ENCODE data around the gene SLC15A3. TPM values are rescaled to one million over a fixed set of nuclear protein-coding genes. Genes with fewer than 3 reads are reported as not detected.

Gene SLC15A3
- total RNA-seq, 1 donor from 2014 or later, result 23.1 TPM

- no peak overlapping the region for H3K4me3 ChIP-seq
- no peaks in the 10 kb centered on the region for H3K27me3 ChIP-seq
- H3K4me1 ChIP-seq, result peaks cover 40% of the 10 kb centered on the region
- no peak overlapping the region for H3K27ac ChIP-seq
- H3K9me3 ChIP-seq, result no peaks in the 10 kb centered on the region
- intact Hi-C loops (cut with DNase I), result no loop called here
- TF ChIP-seq POLR2AphosphoS5 (IDR thresholded peaks at IDR 0.05; ENCODE audit: insufficient read depth in 1 of 2, low read depth in 1 of 2) (no peak), POLR2A (IDR thresholded peaks at IDR 0.05) (no peak), CTCF (IDR thresholded peaks at IDR 0.05) (no peak)
- peaks cover 0 to 33% of the 10 kb centered on the region in 2 donors for H3K36me3 ChIP-seq
- DNase-seq (ENCODE audit: extremely low spot score in 2 of 2), result no peak
Measured at GRCh38 chr11:60923326-60923725, 28.6 kb downstream of the SLC15A3 start.

- Histone ChIP-seq H3K4me1 (peaks cover 44% of the 10 kb centered on the region), H3K36me3 (peaks cover 0 to 33% of the 10 kb centered on the region in 2 donors), H3K4me3 (no peak overlapping the region), H3K9me3 (no peaks in the 10 kb centered on the region), H3K27me3 (no peaks in the 10 kb centered on the region), H3K27ac (no peak overlapping the region)
- no peak for TF ChIP-seq POLR2A (IDR thresholded peaks at IDR 0.05)
- TF ChIP-seq CTCF (IDR thresholded peaks at IDR 0.05), result no peak
- no peak for TF ChIP-seq POLR2AphosphoS5 (IDR thresholded peaks at IDR 0.05; ENCODE audit: insufficient read depth in 1 of 2, low read depth in 1 of 2)
- intact Hi-C loops (cut with DNase I), result no loop called here
- DNase-seq (ENCODE audit: extremely low spot score in 2 of 2), result no peak
Measured at GRCh38 chr11:60922906-60923305, 29.1 kb downstream of the SLC15A3 start.

- no peak for TF ChIP-seq CTCF (IDR thresholded peaks at IDR 0.05)
- TF ChIP-seq POLR2A (IDR thresholded peaks at IDR 0.05), result no peak
- no peak for TF ChIP-seq POLR2AphosphoS5 (IDR thresholded peaks at IDR 0.05; ENCODE audit: insufficient read depth in 1 of 2, low read depth in 1 of 2)
- Histone ChIP-seq H3K9me3 (no peaks in the 10 kb centered on the region), H3K4me1 (peaks cover 49% of the 10 kb centered on the region), H3K27me3 (no peaks in the 10 kb centered on the region), H3K36me3 (peaks cover 0 to 33% of the 10 kb centered on the region in 2 donors), H3K4me3 (no peak overlapping the region), H3K27ac (no peak overlapping the region)
- intact Hi-C loops (cut with DNase I), result no loop called here
- DNase-seq (ENCODE audit: extremely low spot score in 2 of 2), result no peak
Measured at GRCh38 chr11:60921777-60922335, 30.1 kb downstream of the SLC15A3 start.

- Histone ChIP-seq H3K36me3 (peaks cover 0 to 33% of the 10 kb centered on the region in 2 donors), H3K4me1 (peaks cover 55% of the 10 kb centered on the region), H3K4me3 (no peak overlapping the region), H3K27me3 (no peaks in the 10 kb centered on the region), H3K9me3 (no peaks in the 10 kb centered on the region), H3K27ac (no peak overlapping the region)
- TF ChIP-seq POLR2A (IDR thresholded peaks at IDR 0.05) (no peak), POLR2AphosphoS5 (IDR thresholded peaks at IDR 0.05; ENCODE audit: insufficient read depth in 1 of 2, low read depth in 1 of 2) (no peak), CTCF (IDR thresholded peaks at IDR 0.05) (no peak)
- intact Hi-C loops (cut with DNase I), result no loop called here
- DNase-seq (ENCODE audit: extremely low spot score in 2 of 2), result no peak
Measured at GRCh38 chr11:60921259-60921658, 30.7 kb downstream of the SLC15A3 start.

GRCh38 chr11:60919956-60920355, 32.0 kb downstream of the SLC15A3 start:
- peaks cover 0 to 33% of the 10 kb centered on the region in 2 donors for H3K36me3 ChIP-seq
- no peaks in the 10 kb centered on the region for H3K27me3 ChIP-seq
- H3K27ac ChIP-seq, result no peak overlapping the region
- DNase-seq (ENCODE audit: extremely low spot score in 2 of 2), result no peak
- no peak overlapping the region for H3K4me3 ChIP-seq
- intact Hi-C loops (cut with DNase I), result no loop called here
- TF ChIP-seq POLR2A (IDR thresholded peaks at IDR 0.05) (no peak), CTCF (IDR thresholded peaks at IDR 0.05) (no peak), POLR2AphosphoS5 (IDR thresholded peaks at IDR 0.05; ENCODE audit: insufficient read depth in 1 of 2, low read depth in 1 of 2) (no peak)
- H3K4me1 ChIP-seq, result peaks cover 60% of the 10 kb centered on the region
- H3K9me3 ChIP-seq, result no peaks in the 10 kb centered on the region
